A549 (cell line): ENCODE results near the gene ALDH16A1. TPM values are rescaled to one million over a fixed set of nuclear protein-coding genes. Genes with fewer than 3 reads are reported as not detected.
A peak's percentile ranks its signal among the peaks of the same experiment; 100 is the strongest.

Experiments
- ATAC-seq, 2 experiments: fragments of 200-7000 bp in 1 of 2; fragments of >200 bp in 1 of 2; cut with Nextera tagmentation in 1 of 2; cut with Tn5 transposase in 1 of 2; 3 replicates each; pipeline versions ENCODE4 v1.8.0 to v1.9.1; 2018 to 2020; ENCODE audit warnings: mild to moderate bottlenecking in 1 of 2, moderate library complexity in 1 of 2
- CTCF ChIA-PET: fragments of 300-600 bp; sonication (Branson Sonifier 250); formaldehyde crosslinking; extraction: SDS; loops from one replicate; lab custom pipeline; 2021; ENCODE audit warnings: antibody characterized with exemption, inconsistent platforms; lab: Yijun Ruan, JAX
- POLR2A ChIA-PET: fragments of 350-600 bp; formaldehyde crosslinking; extraction: SDS; loops from one replicate; lab custom pipeline; 2021; ENCODE audit warnings: antibody characterized with exemption, inconsistent platforms; lab: Yijun Ruan, JAX
- DNase-seq, 2 experiments: peaks; one replicate each; pipeline versions ENCODE4 v3.0.0 to v3.0.0-alpha.2; 2011 to 2016; ENCODE audit warnings: low read depth in 1 of 2, low spot score in 1 of 2
- FAIRE-seq: peaks from 2 replicates; lab custom pipeline; 2011; peaks lifted over from hg19 to GRCh38; lab: Jason Lieb, UNC
- H3K27ac ChIP-seq, 2 experiments: fragments of >200 bp; sonication (Bioruptor Twin); formaldehyde crosslinking; 3 replicates each; pipeline ENCODE4 v1.5.1; 2016 to 2017
- H3K4me1 ChIP-seq: fragments of >200 bp; sonication (Bioruptor Twin); formaldehyde crosslinking; 3 replicates; pipeline ENCODE4 v1.6.1; 2016
- H3K4me2 ChIP-seq: fragments of >200 bp; sonication (Bioruptor Twin); formaldehyde crosslinking; 3 replicates; pipeline ENCODE4 v1.6.1; 2016
- H3K4me3 ChIP-seq: fragments of >200 bp; sonication (Bioruptor Twin); formaldehyde crosslinking; 3 replicates; pipeline ENCODE4 v1.5.1; 2016
- H3K9me3 ChIP-seq: fragments of >200 bp; sonication (Bioruptor Twin); formaldehyde crosslinking; 3 replicates; pipeline ENCODE4 v1.6.1; 2016
- BHLHE40 ChIP-seq: IDR thresholded peaks from 2 replicates; pipeline ENCODE4 v1.6.1; 2012; ENCODE audit warnings: low read depth, low read length, inconsistent platforms
- CBX2 ChIP-seq: fragments of 200-600 bp; sonication (generic); IDR thresholded peaks from 2 replicates; pipeline ENCODE4 v1.6.1; 2016; ENCODE audit warnings: low read depth, mild to moderate bottlenecking, borderline replicate concordance
- CBX8 ChIP-seq: fragments of 200-600 bp; sonication (generic); IDR thresholded peaks from 2 replicates; pipeline ENCODE4 v1.6.1; 2016
- CEBPB ChIP-seq, 2 experiments: fragments of >200 bp in 1 of 2; sonication (Bioruptor Twin) in 1 of 2; formaldehyde crosslinking in 1 of 2; IDR thresholded peaks; 2 replicates each; pipeline ENCODE4 v1.6.1; 2012 to 2016
- CHD4 ChIP-seq: fragments of 200-600 bp; sonication (generic); IDR thresholded peaks from 2 replicates; pipeline ENCODE4 v1.6.1; 2016; ENCODE audit warnings: antibody characterized with exemption, mild to moderate bottlenecking, borderline replicate concordance
- EHF ChIP-seq: fragments of 250-450 bp; sonication (Bioruptor Pico); IDR thresholded peaks from 2 replicates; pipeline ENCODE4 v1.5.0; 2020; ENCODE audit warnings: mild to moderate bottlenecking
- EP300 ChIP-seq, 2 experiments: fragments of >200 bp; sonication (Bioruptor Twin); formaldehyde crosslinking; IDR thresholded peaks; 2 replicates in 1 of 2; 3 replicates in 1 of 2; pipeline ENCODE4 v1.6.1; 2016 to 2017
- FOXS1 ChIP-seq: fragments of 250-450 bp; sonication (Bioruptor Pico); IDR thresholded peaks from 2 replicates; pipeline ENCODE4 v1.5.0; 2020; ENCODE audit warnings: mild to moderate bottlenecking, moderate library complexity
- GATA3 ChIP-seq: IDR thresholded peaks from 2 replicates; pipeline ENCODE4 v1.6.1; 2012; ENCODE audit warnings: borderline replicate concordance
- HDAC2 ChIP-seq: fragments of 200-600 bp; sonication (generic); IDR thresholded peaks from 2 replicates; pipeline ENCODE4 v1.6.1; 2016
- HOXA7 ChIP-seq: fragments of 250-450 bp; sonication (Bioruptor Pico); IDR thresholded peaks from 2 replicates; pipeline ENCODE4 v1.5.0; 2020; ENCODE audit warnings: mild to moderate bottlenecking, moderate library complexity
- JUN ChIP-seq, 2 experiments: fragments of >200 bp; sonication (Bioruptor Twin); formaldehyde crosslinking; IDR thresholded peaks; 2 replicates in 1 of 2; 3 replicates in 1 of 2; pipeline ENCODE4 v1.6.1; 2016 to 2017
- JUNB ChIP-seq: fragments of >200 bp; sonication (Bioruptor Twin); formaldehyde crosslinking; IDR thresholded peaks from 2 replicates; pipeline ENCODE4 v1.6.1; 2016
- KDM1A ChIP-seq: fragments of 200-600 bp; sonication (generic); IDR thresholded peaks from 2 replicates; pipeline ENCODE4 v1.6.1; 2016; ENCODE audit warnings: low read depth, mild to moderate bottlenecking
- KDM5A ChIP-seq: fragments of 200-600 bp; sonication (generic); IDR thresholded peaks from 2 replicates; pipeline ENCODE4 v1.6.1; 2016; ENCODE audit warnings: antibody characterized with exemption, mild to moderate bottlenecking
- MAFK ChIP-seq: fragments of 450-650 bp; IDR thresholded peaks from 2 replicates; pipeline ENCODE4 v1.6.1; 2014; ENCODE audit not compliant: partially characterized antibody
- PHF8 ChIP-seq: fragments of 200-600 bp; sonication (generic); IDR thresholded peaks from 2 replicates; pipeline ENCODE4 v1.6.1; 2016; ENCODE audit warnings: low read depth, mild to moderate bottlenecking, antibody characterized with exemption, moderate library complexity, borderline replicate concordance
- POLR2A ChIP-seq: IDR thresholded peaks from 2 replicates; pipeline ENCODE4 v1.6.1; 2012; ENCODE audit warnings: mild to moderate bottlenecking, low read length
- POLR2AphosphoS2 ChIP-seq: conservative IDR thresholded peaks from 2 replicates; pipeline ENCODE4 v1.6.1; 2012; ENCODE audit warnings: low read length, improper control_type of control experiment, inconsistent platforms
- RARB ChIP-seq: fragments of 250-450 bp; sonication (Bioruptor Pico); IDR thresholded peaks from 2 replicates; pipeline ENCODE4 v1.8.0; 2021; ENCODE audit warnings: mild to moderate bottlenecking, moderate library complexity
- RNF2 ChIP-seq: fragments of 200-600 bp; sonication (generic); IDR thresholded peaks from 2 replicates; pipeline ENCODE4 v1.6.1; 2016; ENCODE audit warnings: low read depth, mild to moderate bottlenecking, antibody characterized with exemption, moderate library complexity, borderline replicate concordance
- SMC3 ChIP-seq: fragments of >200 bp; sonication (Bioruptor Twin); formaldehyde crosslinking; IDR thresholded peaks from 3 replicates; pipeline ENCODE4 v1.6.1; 2018; ENCODE audit warnings: inconsistent platforms
- SREBF2 ChIP-seq: fragments of 450-650 bp; IDR thresholded peaks from 2 replicates; pipeline ENCODE4 v1.6.1; 2014; ENCODE audit warnings: mild to moderate bottlenecking, moderate library complexity
- TFCP2L1 ChIP-seq: fragments of 250-450 bp; sonication (Bioruptor Pico); IDR thresholded peaks from 2 replicates; pipeline ENCODE4 v1.5.0; 2021; ENCODE audit warnings: mild to moderate bottlenecking
- TP53 ChIP-seq: fragments of 250-450 bp; sonication (Bioruptor Pico); IDR thresholded peaks from 2 replicates; pipeline ENCODE4 v1.5.0; 2021; ENCODE audit warnings: mild to moderate bottlenecking, moderate library complexity
- ZC3H11A ChIP-seq: fragments of 450-650 bp; IDR thresholded peaks from 2 replicates; pipeline ENCODE4 v1.6.1; 2014; ENCODE audit warnings: antibody characterized with exemption, mild to moderate bottlenecking
- ZFP36 ChIP-seq: fragments of 450-650 bp; IDR thresholded peaks from 2 replicates; pipeline ENCODE4 v1.6.1; 2014; ENCODE audit warnings: borderline replicate concordance; ENCODE audit not compliant: partially characterized antibody
- ZNF302 ChIP-seq: fragments of 250-450 bp; sonication (Bioruptor Pico); IDR thresholded peaks from 2 replicates; pipeline ENCODE4 v1.9.0; 2021; ENCODE audit warnings: inconsistent platforms, mild to moderate bottlenecking, moderate library complexity
- WGBS: methylation state at CpG from one replicate; pipeline ENCODE4 v1.1.6; 2017; ENCODE audit errors: missing lambda C conversion rate; 5-methylcytosine and 5-hydroxymethylcytosine counted together
- polyA plus RNA-seq, 4 experiments: library from polyadenylated mRNA; depleted of rRNA in 3 of 4; stranded (reverse); fragments of >200 nt; fragmentation: RNase III in 1 of 4; extraction: RNeasy Plus Mini Kit Qiagen cat#74134 plus additional on column Dnase treatment in 1 of 4; gene quantifications; 2 replicates in 3 of 4; 3 replicates in 1 of 4; pipeline ENCODE4 v1.2.3, GENCODE V29; 2011 to 2017
- TF ChIP-seq, protein P1 (sequence below): fragments of 250-450 bp; sonication (Bioruptor Pico); IDR thresholded peaks from 2 replicates; pipeline ENCODE4 v1.5.0; 2020; ENCODE audit warnings: low read depth, mild to moderate bottlenecking, moderate library complexity
- TF ChIP-seq, protein P2 (sequence below): fragments of >200 bp; sonication (Bioruptor Twin); formaldehyde crosslinking; IDR thresholded peaks from 2 replicates; pipeline ENCODE4 v1.6.1; 2016

ALDH16A1 gene
- polyA plus RNA-seq, 2 of the 4 experiments (the other 2 are of a cell fraction) = 10.2 to 23.0 TPM

- ChIA-PET POLR2A (no interaction called here), CTCF (interaction anchor here (0.6 to 8.0 kb wide), 7 partner anchors 8 to 177 kb away, joined by 3 to 68 read pairs (median 4); no protein-coding TSS in a partner anchor)
- TF ChIP-seq ZC3H11A (no peak), EP300 (IDR thresholded peaks at IDR 0.05) (no peak), CHD4 (no peak), EHF (CRISPR knock-in tag) (no peak), SREBF2 (no peak), RARB (CRISPR knock-in tag) (no peak), CEBPB (IDR thresholded peaks at IDR 0.05) (no peak), TP53 (CRISPR knock-in tag) (no peak), ZNF302 (no peak), TFCP2L1 (no peak), HOXA7 (CRISPR knock-in tag) (no peak)
- TF ChIP-seq, protein P1, sequence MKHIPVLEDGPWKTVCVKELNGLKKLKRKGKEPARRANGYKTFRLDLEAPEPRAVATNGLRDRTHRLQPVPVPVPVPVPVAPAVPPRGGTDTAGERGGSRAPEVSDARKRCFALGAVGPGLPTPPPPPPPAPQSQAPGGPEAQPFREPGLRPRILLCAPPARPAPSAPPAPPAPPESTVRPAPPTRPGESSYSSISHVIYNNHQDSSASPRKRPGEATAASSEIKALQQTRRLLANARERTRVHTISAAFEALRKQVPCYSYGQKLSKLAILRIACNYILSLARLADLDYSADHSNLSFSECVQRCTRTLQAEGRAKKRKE (CRISPR knock-in tag) = no peak
- Histone ChIP-seq H3K4me2 (no peak overlapping the region), H3K27ac (no peak overlapping the region), H3K9me3 (no peaks in the 10 kb centered on the region), H3K4me1 (no peaks in the 10 kb centered on the region), H3K4me3 (no peak overlapping the region)
- WGBS = 64% methylated on average over 7 of the region's 7 CpGs
- DNase-seq (no peak), FAIRE-seq (no peak), ATAC-seq (peak in 1 of 2 experiments; percentile 18; a peak in 3 of 6 replicates)
Observed at GRCh38 chr19:49403404-49404187, 49.4 kb upstream of the ALDH16A1 start.

- CTCF ChIA-PET = interaction anchor here (0.8 to 8.0 kb wide), 8 partner anchors 13 to 106 kb away, joined by 3 to 68 read pairs (median 6); partner anchors contain the start of gene FLT3LG
- POLR2A ChIA-PET = interaction anchor here (1.0 kb wide), 1 partner anchor 46 kb away, joined by 3 read pairs; the partner anchor contains the start of gene ALDH16A1
- 69% methylated on average over 7 of the region's 7 CpGs for WGBS
- Histone ChIP-seq H3K27ac (no peak overlapping the region), H3K4me1 (no peaks in the 10 kb centered on the region), H3K4me3 (no peak overlapping the region), H3K9me3 (no peaks in the 10 kb centered on the region), H3K4me2 (no peak overlapping the region)
- ATAC-seq = no peak; a peak in 1 of 6 replicates
- no peak for DNase-seq
- no peak for FAIRE-seq
- TF ChIP-seq CBX8 (no peak), POLR2AphosphoS2 (no peak), JUNB (no peak), PHF8 (no peak), CBX2 (no peak), GATA3 (no peak), HDAC2 (no peak), ZFP36 (no peak), TFCP2L1 (no peak), BHLHE40 (no peak), RNF2 (no peak), KDM5A (no peak), KDM1A (no peak), FOXS1 (CRISPR knock-in tag) (no peak), MAFK (no peak), POLR2A (no peak), HOXA7 (CRISPR knock-in tag) (no peak), JUN (IDR thresholded peaks at IDR 0.05) (no peak), SMC3 (no peak)
- TF ChIP-seq, protein P2, sequence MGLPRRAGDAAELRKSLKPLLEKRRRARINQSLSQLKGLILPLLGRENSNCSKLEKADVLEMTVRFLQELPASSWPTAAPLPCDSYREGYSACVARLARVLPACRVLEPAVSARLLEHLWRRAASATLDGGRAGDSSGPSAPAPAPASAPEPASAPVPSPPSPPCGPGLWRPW = no peak
Observed at GRCh38 chr19:49407079-49407478, 45.9 kb upstream of the ALDH16A1 start.
